ENCODE results near the gene FPR3. TPM values are rescaled to one million over a fixed set of nuclear protein-coding genes. Genes with fewer than 3 reads are reported as not detected.

FPR3 gene
- total RNA-seq, 1 donor from 2014 or later = not detected

DNA sequence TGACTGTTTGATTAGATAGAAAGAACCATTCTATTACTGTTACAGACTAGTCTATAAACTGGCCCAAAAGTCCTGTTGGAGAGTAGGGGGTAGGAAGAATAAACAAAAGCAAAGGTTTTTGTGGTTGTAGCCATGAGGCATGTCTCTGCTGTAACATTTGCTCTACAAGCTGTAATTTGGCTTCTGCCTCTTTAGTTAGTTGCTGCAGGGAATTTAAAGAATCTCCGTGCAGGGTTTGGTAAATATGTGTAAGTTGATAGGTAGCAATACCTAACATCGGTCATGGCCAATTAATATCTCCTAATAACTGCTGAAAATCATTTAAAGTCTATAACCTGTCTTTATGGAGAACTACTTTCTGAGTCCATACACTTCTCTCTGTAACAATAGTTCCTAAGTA, 13.0 kb downstream of the FPR3 start:
- Mint-ChIP-seq H3K4me3 (ENCODE audit: unreplicated experiment) (no peak overlapping the region), H3K27ac (ENCODE audit: unreplicated experiment) (no peak overlapping the region), H3K27me3 (ENCODE audit: low read depth) (no peaks in the 10 kb centered on the region), H3K36me3 (ENCODE audit: low read depth) (no peaks in the 10 kb centered on the region), H3K4me1 (ENCODE audit: low read depth) (no peaks in the 10 kb centered on the region), H3K9me3 (ENCODE audit: low read depth) (peaks cover 32% of the 10 kb centered on the region)
- no peak for TF ChIP-seq CTCF (IDR thresholded peaks at IDR 0.05)
- no peak for DNase-seq (ENCODE audit: low spot score)

- H3K27ac Mint-ChIP-seq (ENCODE audit: unreplicated experiment) = no peak overlapping the region
- no peaks in the 10 kb centered on the region for H3K36me3 Mint-ChIP-seq (ENCODE audit: low read depth)
- TF ChIP-seq CTCF (IDR thresholded peaks at IDR 0.05) = no peak
- no peaks in the 10 kb centered on the region for H3K4me1 Mint-ChIP-seq (ENCODE audit: low read depth)
- no peak for DNase-seq (ENCODE audit: low spot score)
- H3K4me3 Mint-ChIP-seq (ENCODE audit: unreplicated experiment) = no peak overlapping the region
- H3K27me3 Mint-ChIP-seq (ENCODE audit: low read depth) = no peaks in the 10 kb centered on the region
- H3K9me3 Mint-ChIP-seq (ENCODE audit: low read depth) = peaks cover 28% of the 10 kb centered on the region
Observed at GRCh38 chr19:51808333-51808986, 13.5 kb downstream of the FPR3 start.

DNA sequence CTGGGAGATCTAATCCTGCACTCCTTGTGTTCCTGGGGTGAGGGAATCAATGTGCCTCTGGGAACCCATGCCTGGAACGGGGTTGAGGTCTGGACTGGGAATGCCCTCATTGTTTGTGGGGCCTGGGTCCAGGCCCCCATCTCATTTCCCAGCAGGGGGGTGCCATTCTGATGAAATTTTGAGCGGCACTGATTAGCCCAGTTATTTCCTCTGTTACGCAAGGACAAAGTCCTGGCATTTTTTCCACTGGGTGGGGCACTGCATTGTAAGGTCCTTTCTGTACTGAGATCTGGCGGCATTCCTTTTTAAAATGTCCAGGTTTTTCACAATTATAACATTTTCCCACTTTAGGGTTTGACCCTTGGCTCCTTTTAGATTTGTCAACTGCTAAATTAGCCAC, 14.8 kb downstream of the FPR3 start:
- DNase-seq (ENCODE audit: low spot score) = no peak
- peaks cover 29% of the 10 kb centered on the region for H3K9me3 Mint-ChIP-seq (ENCODE audit: low read depth)
- no peak overlapping the region for H3K4me3 Mint-ChIP-seq (ENCODE audit: unreplicated experiment)

DNA sequence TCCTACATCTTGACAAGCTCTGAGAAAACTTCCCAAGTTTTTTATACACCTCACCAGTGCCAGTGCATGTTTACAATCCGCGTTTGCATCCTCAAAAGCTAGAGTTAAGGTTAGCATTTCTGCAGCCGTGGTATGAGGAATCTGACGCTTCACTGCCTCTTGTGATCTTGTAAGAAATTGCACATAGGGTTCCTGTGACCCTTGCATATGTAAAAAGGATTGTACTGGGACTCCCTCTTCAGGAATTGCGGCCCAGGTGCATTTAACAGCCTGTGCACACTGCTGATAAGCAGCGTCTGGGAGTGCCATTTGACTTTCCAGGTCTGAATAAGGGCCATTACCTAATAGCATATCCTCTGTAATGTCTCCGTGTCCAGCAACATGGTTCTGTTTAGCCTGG, 15.3 kb downstream of the FPR3 start:
- Mint-ChIP-seq H3K27ac (ENCODE audit: unreplicated experiment) (no peak overlapping the region), H3K9me3 (ENCODE audit: low read depth) (peaks cover 29% of the 10 kb centered on the region), H3K4me1 (ENCODE audit: low read depth) (no peaks in the 10 kb centered on the region), H3K36me3 (ENCODE audit: low read depth) (no peaks in the 10 kb centered on the region), H3K27me3 (ENCODE audit: low read depth) (no peaks in the 10 kb centered on the region), H3K4me3 (ENCODE audit: unreplicated experiment) (no peak overlapping the region)
- TF ChIP-seq CTCF (IDR thresholded peaks at IDR 0.05) = peak; percentile 8
- DNase-seq (ENCODE audit: low spot score) = no peak

More for the DNA sequence above, 14.8 kb downstream of the FPR3 start:
- H3K27me3 Mint-ChIP-seq (ENCODE audit: low read depth) = no peaks in the 10 kb centered on the region
- no peak overlapping the region for H3K27ac Mint-ChIP-seq (ENCODE audit: unreplicated experiment)
- H3K36me3 Mint-ChIP-seq (ENCODE audit: low read depth) = no peaks in the 10 kb centered on the region
- H3K4me1 Mint-ChIP-seq (ENCODE audit: low read depth) = no peaks in the 10 kb centered on the region
- TF ChIP-seq CTCF (IDR thresholded peaks at IDR 0.05) = no peak

DNA sequence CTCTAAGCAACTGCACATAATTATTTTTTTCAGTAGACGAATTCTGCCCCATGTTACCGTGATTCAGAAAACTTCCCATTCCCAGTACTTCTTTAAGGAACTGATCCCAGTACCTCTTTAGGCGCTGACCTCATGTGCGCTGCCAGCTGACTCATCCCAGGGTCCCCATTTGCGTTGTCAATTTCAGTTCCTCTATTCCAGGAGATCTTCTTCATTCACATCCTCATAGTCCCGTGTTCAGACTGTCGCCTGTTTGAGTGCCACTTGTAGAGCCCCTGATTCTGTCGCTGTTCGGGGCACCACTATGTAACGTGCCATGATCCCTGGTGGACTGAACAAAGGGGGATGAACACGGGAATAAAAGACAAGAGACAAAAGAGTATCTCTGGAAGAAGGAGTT, 16.4 kb downstream of the FPR3 start:
- no peaks in the 10 kb centered on the region for H3K36me3 Mint-ChIP-seq (ENCODE audit: low read depth)
- no peaks in the 10 kb centered on the region for H3K27me3 Mint-ChIP-seq (ENCODE audit: low read depth)
- no peaks in the 10 kb centered on the region for H3K4me1 Mint-ChIP-seq (ENCODE audit: low read depth)
- TF ChIP-seq CTCF (IDR thresholded peaks at IDR 0.05) = no peak
- H3K4me3 Mint-ChIP-seq (ENCODE audit: unreplicated experiment) = no peak overlapping the region
- DNase-seq (ENCODE audit: low spot score) = no peak
- no peak overlapping the region for H3K27ac Mint-ChIP-seq (ENCODE audit: unreplicated experiment)
- H3K9me3 Mint-ChIP-seq (ENCODE audit: low read depth) = peaks cover 29% of the 10 kb centered on the region

Data from chondrocyte (in vitro differentiated cells).